ENCODE data around the gene NDUFB5.

- TF ChIP-seq EZH2 (IDR thresholded peaks at IDR 0.05; ENCODE audit: insufficient read depth, poor library complexity, severe bottlenecking) (no peak), EZH2phosphoT487 (IDR thresholded peaks at IDR 0.05; ENCODE audit: insufficient read depth, low read depth) (no peak)
Observed at GRCh38 chr3:179613807-179614206, 9.2 kb downstream of the NDUFB5 start.

Measured in GM23248 (cell line).